Measurements from ENCODE around the gene ADGB.
"Not testable (repeated sequence)": the region's sequence is repeated elsewhere in the genome, so short reads cannot be mapped to it uniquely, and the experiment has no call there.

The ADGB gene

GRCh38 chr6:146840641-146841040 lies 241.9 kb downstream of the ADGB start:
- DNase-seq (ENCODE audit: extremely low spot score), result no peak
- TF ChIP-seq SUZ12 (IDR thresholded peaks at IDR 0.05) (no peak), FOXM1 (IDR thresholded peaks at IDR 0.05; ENCODE audit: borderline replicate concordance) (no peak), ARNT (IDR thresholded peaks at IDR 0.05) (no peak)
- ChIA-PET POLR2A (no interaction called here), CTCF (no interaction called here)

GRCh38 chr6:146847426-146847825 lies 248.7 kb downstream of the ADGB start:
- DNase-seq (ENCODE audit: extremely low spot score), result no peak
- CTCF ChIA-PET, result no interaction called here
- no peak for TF ChIP-seq HDGF (IDR thresholded peaks at IDR 0.05; ENCODE audit: borderline replicate concordance)
- no peak for TF ChIP-seq FOXA1 (IDR thresholded peaks at IDR 0.05)
- POLR2A ChIA-PET, result no interaction called here

GRCh38 chr6:146850238-146850896 lies 251.6 kb downstream of the ADGB start:
- POLR2A ChIA-PET, result no interaction called here
- no peak for DNase-seq (ENCODE audit: extremely low spot score)
- CTCF ChIA-PET, result no interaction called here
- TF ChIP-seq FOXA1 (IDR thresholded peaks at IDR 0.05) (no peak), L3MBTL2 (conservative IDR thresholded peaks at IDR 0.05) (no peak), ZNF384 (IDR thresholded peaks at IDR 0.05) (no peak), TARDBP (IDR thresholded peaks at IDR 0.05) (no peak), SUZ12 (IDR thresholded peaks at IDR 0.05) (no peak), FOXM1 (IDR thresholded peaks at IDR 0.05; ENCODE audit: borderline replicate concordance) (no peak), LEF1 (IDR thresholded peaks at IDR 0.05; ENCODE audit: borderline replicate concordance) (no peak), BHLHE40 (IDR thresholded peaks at IDR 0.05; ENCODE audit: borderline replicate concordance) (no peak), ARNT (IDR thresholded peaks at IDR 0.05) (no peak), FOXK2 (IDR thresholded peaks at IDR 0.05) (no peak), SP1 (IDR thresholded peaks at IDR 0.05) (no peak), NFRKB (IDR thresholded peaks at IDR 0.05) (no peak), PKNOX1 (IDR thresholded peaks at IDR 0.05) (no peak), CTBP1 (IDR thresholded peaks at IDR 0.05; ENCODE audit: borderline replicate concordance) (no peak), ELF4 (IDR thresholded peaks at IDR 0.05) (no peak), HDGF (IDR thresholded peaks at IDR 0.05; ENCODE audit: borderline replicate concordance) (no peak)

GRCh38 chr6:146850981-146851380 lies 252.2 kb downstream of the ADGB start:
- CTCF ChIA-PET, result no interaction called here

GRCh38 chr6:146851837-146852236 lies 253.1 kb downstream of the ADGB start:
- ChIA-PET POLR2A (no interaction called here), CTCF (no interaction called here)
- DNase-seq (ENCODE audit: extremely low spot score), result no peak
- TF ChIP-seq FOXA1 (IDR thresholded peaks at IDR 0.05) (no peak), FOXK2 (IDR thresholded peaks at IDR 0.05) (no peak), ARNT (IDR thresholded peaks at IDR 0.05) (no peak), TARDBP (IDR thresholded peaks at IDR 0.05) (no peak)

More at GRCh38 chr6:146850981-146851380, 252.2 kb downstream of the ADGB start:
- DNase-seq (ENCODE audit: extremely low spot score), result no peak
- TF ChIP-seq FOXA1 (IDR thresholded peaks at IDR 0.05), result no peak
- no peak for TF ChIP-seq ELF4 (IDR thresholded peaks at IDR 0.05)
- TF ChIP-seq BHLHE40 (IDR thresholded peaks at IDR 0.05; ENCODE audit: borderline replicate concordance), result no peak
- TF ChIP-seq L3MBTL2 (conservative IDR thresholded peaks at IDR 0.05), result no peak
- TF ChIP-seq PKNOX1 (IDR thresholded peaks at IDR 0.05), result no peak
- TF ChIP-seq SP1 (IDR thresholded peaks at IDR 0.05), result no peak
- no peak for TF ChIP-seq CTBP1 (IDR thresholded peaks at IDR 0.05; ENCODE audit: borderline replicate concordance)
- POLR2A ChIA-PET, result no interaction called here

GRCh38 chr6:146854521-146855255 lies 255.9 kb downstream of the ADGB start:
- DNase-seq (ENCODE audit: extremely low spot score); POLR2A ChIA-PET: not testable (repeated sequence)
- CTCF ChIA-PET, result interaction anchor here (1.2 kb wide), 1 partner anchor 48 kb away, joined by 5 read pairs; no protein-coding TSS in a partner anchor

GRCh38 chr6:146855889-146856288 lies 257.1 kb downstream of the ADGB start:
- POLR2A ChIA-PET, result no interaction called here

GRCh38 chr6:146856296-146856695 lies 257.5 kb downstream of the ADGB start:
- ChIA-PET POLR2A (no interaction called here), CTCF (no interaction called here)
- no peak for DNase-seq (ENCODE audit: extremely low spot score)
- TF ChIP-seq PKNOX1 (IDR thresholded peaks at IDR 0.05) (no peak), ZNF384 (IDR thresholded peaks at IDR 0.05) (no peak), ELF4 (IDR thresholded peaks at IDR 0.05) (no peak), CTBP1 (IDR thresholded peaks at IDR 0.05; ENCODE audit: borderline replicate concordance) (no peak), L3MBTL2 (conservative IDR thresholded peaks at IDR 0.05) (no peak), FOXA1 (IDR thresholded peaks at IDR 0.05) (no peak), BHLHE40 (IDR thresholded peaks at IDR 0.05; ENCODE audit: borderline replicate concordance) (no peak), LEF1 (IDR thresholded peaks at IDR 0.05; ENCODE audit: borderline replicate concordance) (no peak), ARNT (IDR thresholded peaks at IDR 0.05) (no peak), FOXM1 (IDR thresholded peaks at IDR 0.05; ENCODE audit: borderline replicate concordance) (no peak), SP1 (IDR thresholded peaks at IDR 0.05) (no peak), FOXK2 (IDR thresholded peaks at IDR 0.05) (no peak), HDGF (IDR thresholded peaks at IDR 0.05; ENCODE audit: borderline replicate concordance) (no peak), TARDBP (IDR thresholded peaks at IDR 0.05) (no peak), SUZ12 (IDR thresholded peaks at IDR 0.05) (no peak), NFRKB (IDR thresholded peaks at IDR 0.05) (no peak)

More at GRCh38 chr6:146855889-146856288, 257.1 kb downstream of the ADGB start:
- CTCF ChIA-PET, result no interaction called here
- TF ChIP-seq HDGF (IDR thresholded peaks at IDR 0.05; ENCODE audit: borderline replicate concordance), result no peak
- TF ChIP-seq NFRKB (IDR thresholded peaks at IDR 0.05), result no peak
- DNase-seq (ENCODE audit: extremely low spot score), result no peak
